GM18526 (cell line): Measurements from ENCODE around the gene RNASE13.

ENCODE experiments used
- POLR2A ChIP-seq: IDR thresholded peaks from 3 replicates; pipeline ENCODE4 v1.6.1; 2011; ENCODE audit not compliant: insufficient read length; ENCODE audit errors: extremely low read depth

RNASE13 gene

DNA sequence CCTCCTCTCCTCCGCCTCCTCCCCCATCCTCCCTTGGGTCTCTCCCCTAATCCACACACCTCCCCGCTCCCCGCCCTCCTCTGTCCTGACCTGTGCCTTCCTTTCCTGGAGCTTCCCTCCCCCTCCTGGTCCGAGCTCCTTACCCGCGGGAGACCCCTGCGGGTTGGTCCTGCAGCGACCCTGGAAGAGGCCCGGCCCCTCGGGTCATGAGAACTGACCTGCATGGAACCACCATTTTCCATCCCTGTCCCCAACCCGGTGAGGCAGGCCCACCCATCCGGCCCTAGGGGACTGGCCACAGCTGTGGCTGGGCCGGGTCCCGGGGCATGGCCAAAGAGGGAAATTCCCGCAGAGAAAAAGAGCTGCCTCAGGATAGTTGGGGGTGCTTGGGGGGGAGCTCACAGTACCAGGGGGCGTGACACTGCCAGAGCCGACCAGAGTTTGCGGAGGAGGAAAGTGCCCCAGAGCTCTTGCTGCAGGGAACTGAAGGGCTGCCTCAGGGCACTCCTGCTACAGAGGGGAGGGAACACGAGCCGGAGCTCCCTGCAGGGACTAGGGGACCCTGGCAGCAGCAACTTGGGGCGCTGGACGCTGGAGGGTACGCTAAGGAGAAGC lies 36.1 kb upstream of the RNASE13 start:
- TF ChIP-seq POLR2A: no peak

DNA sequence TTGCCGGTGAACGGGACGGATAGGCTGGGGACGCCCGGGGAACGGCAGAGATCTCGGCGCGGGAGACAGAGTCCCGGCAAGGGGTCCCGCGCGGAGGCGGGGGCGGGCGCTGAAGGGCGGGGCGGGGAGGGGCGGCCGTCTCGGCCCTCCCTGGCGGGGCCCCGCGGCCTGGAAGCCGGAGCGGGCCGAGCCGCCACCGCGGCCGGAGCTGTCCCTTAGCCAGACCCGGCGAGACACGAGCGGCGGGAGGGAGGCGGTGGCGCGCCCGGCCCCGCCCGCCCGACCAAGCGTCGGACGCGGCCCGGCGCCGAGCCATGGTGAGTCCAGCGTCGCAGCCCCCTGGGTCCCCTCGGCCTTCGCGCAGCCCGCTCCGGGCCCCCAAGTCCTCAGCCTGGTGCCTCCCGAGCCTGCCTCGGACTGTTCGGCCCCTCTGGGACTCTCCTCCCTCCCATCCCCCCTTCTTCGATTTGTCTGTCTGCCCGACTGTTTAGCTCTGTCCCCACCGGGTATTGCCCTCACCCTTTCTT lies 35.5 kb upstream of the RNASE13 start, which contains the start of gene ARHGEF40:
Gene ARHGEF40 (plus strand): TSS at position 222 of the 527 bp plus-strand sequence. CDS start 93 bp downstream, at position 315.
- TF ChIP-seq POLR2A: no peak

DNA sequence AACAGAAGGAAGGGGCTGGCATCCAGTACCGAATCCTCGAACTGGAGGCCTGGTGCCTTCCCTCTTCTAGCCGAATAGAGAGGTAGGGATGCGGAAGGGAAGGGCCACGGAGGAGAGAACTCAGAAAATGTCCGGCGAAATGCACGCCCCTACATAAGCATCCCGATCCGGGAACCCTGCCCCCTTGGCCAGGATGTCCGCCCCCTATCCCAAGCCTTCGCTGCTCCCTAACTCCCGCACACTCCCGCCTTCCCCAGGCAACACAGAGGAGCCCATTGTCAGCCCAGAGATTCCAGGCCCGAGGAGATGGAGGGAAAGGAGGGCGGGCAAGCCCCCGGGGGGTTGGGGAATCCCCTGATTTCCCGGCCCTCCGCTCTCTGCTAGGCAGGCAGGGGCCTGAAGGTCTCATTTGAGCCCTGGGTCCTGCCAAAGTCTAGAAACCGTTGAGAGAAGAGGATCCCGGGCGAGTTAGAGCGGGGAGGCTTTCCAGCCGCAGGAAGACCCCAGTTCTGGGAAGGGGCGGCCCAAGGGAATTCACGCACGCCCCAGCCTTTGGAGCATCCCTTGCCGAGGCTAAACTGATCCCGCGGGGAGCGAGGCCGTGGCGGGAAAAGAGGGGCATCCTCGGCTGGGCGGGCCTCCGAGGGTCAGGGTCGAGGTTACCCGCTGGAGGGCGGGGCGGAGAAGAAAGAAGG lies 34.9 kb upstream of the RNASE13 start:
- TF ChIP-seq POLR2A: no peak

DNA sequence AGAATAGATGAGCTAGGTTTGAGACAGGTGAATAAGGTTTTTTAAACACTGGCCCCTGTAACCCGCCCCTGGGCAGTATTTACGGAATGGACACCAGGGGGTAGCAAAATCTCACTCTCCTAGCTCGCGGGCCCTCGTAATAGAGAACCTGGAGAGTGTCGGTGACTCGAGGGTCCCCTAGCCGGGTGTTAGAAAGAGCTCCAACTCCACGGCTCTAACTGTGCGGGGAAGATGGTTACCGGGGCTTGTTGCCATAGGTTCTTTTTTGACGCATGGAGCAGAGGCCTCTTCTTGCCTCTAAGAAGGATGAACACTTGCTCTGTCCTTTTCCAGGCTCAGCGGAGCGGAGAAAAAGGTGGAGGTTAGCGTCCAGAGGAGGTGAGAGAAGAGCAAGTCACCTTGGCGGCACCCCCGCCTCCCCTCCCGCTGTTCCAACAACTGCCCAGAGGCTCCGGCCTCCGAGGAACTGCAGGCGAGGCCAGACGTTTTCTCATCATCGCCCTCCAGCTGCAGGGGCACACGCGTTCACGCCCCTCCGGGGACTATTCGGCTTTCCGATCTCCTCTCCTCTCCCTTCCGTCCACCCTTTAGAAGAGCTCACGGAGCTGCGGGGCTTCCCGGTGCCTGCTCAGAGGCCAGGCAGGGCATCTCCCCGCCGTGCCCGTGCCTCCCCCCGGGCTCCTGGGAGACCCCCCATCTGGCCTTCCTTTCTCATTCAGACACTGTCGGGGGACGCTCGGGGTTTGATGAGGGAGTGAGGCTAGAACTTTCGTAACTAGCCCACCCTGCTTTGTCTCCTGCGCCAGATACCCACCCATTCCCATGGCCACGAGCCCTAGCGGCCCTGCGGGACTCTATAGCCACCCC lies 34.1 kb upstream of the RNASE13 start:
- no peak for TF ChIP-seq POLR2A

DNA sequence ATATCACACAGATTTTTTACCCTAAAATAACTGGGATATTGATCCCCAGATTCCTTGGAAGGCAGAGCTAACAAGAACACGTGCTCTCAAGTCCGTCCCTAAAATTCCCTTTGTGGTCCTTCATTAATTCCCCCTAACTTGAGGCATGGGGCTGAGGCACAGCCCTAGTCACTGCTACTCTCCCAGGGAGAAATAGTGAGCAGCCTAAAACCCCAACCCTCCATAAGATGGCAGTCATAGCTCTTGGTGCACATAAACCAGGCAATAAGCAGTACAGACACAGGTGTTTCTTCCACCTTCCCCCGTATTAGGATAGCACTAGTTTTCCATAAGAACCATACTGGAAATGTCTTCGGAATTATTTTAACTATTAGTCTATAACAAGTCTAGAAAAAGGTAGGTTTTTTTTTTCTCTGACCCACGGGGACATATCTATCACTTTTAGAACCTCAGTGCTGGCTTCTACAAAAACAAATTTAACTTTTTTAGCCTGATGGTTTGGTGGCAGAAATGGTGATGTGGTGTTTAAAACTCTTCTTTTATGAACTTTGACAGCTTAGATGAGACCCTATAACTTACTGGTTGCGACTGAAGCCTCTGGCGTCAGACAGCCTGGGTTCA lies 32.4 kb upstream of the RNASE13 start:
- no peak for TF ChIP-seq POLR2A

DNA sequence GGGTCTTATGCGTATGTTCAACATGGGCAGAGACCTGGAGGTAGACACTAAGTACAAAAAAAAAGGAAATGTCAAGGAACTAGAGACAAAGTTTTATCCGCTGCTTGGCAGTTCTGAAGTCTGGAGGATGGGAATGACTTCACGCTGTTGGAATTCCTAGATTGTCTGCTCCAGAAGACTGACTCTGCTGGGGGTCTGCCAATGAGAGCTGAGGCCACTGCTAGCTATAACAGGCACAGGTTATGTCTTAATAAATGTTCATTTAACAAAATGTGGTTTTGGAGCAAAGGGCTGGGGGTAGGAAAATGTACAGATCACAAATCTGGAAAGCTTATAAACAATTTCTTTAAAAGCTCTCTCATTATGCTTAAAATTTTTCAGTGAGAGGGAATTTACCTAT lies 28.9 kb upstream of the RNASE13 start:
- no peak for TF ChIP-seq POLR2A

DNA sequence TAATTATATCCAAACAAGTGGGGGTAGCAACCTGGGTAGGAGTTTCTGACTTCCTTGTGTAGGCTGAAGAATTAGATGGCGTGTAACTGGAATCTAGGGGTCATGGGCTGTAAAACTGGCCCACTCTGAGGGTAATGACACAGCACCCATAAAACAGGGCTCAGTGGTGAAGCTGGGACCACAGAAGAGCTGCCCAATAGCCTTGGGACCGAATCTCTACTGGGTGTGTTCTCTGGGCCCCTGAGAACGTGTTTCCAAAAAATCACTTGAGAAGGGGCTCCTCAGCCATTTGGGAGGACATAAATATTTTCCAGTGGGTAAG lies 26.7 kb upstream of the RNASE13 start:
- TF ChIP-seq POLR2A: no peak

DNA sequence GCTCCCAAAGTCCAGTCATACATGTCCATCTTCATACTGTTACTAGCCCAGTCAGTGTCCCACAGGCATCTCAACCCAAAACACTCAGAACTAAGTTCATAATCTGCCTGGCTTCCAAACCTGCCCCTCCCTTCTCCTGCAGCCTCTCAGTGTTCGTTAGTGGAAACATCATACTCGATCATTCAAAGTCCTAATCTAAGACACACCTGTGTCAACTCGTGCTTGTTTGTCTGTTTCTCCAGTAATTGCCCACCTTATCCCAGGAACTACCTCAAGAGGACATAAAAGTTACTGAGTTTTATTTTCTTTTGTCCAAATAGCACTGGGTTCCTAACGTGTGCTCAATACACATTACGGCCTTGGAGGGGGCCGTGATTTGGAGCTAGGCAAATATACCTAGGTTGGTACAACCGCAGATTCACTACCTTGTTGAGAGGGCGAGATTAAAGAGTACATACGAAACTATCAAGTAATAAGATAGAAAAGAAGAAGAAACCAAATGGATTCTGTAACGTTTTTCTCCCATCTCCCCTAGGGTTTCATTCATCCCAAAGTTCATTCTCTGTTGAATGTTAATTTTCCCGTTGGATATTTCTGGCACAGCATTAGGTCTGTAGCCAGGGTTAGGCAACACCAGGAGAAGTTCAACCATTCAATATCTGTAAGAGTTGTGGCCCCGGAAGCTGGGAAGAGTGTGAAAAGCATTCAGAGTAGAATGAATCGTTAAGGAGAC lies 26.2 kb upstream of the RNASE13 start:
- no peak for TF ChIP-seq POLR2A

DNA sequence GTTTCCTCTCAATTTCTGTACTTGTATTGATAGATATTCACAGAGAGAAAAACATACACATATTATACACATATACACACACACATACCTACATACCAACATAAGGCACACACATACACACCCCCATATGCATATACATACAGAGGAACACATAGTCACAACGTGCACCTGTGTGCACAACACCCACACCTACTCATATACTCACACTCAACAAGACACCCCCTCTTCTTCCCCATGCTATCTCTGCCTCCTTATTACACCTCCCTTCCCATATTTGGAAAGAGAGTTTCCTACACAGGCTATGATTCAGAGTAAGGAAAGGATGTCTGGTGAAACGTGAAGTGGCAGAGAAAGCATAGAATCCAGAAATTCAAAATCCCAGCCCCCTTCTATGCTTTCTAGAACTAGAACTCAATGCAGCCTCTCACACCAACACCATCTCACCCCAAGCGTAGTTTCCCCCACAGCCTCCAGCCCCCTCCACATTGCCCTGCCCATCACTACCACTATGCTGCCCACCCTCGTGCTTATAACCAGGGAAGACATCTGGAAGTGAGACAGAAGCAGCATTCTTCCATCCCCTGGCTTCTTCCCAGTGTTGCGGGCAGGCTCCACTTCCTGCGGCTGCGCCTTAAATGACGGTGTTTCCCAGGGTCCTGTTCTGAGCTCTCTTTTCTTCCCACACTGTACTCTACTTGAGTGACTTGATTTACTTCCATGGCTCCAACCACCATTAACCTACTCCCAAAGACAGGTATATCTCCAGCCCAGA lies 25.4 kb upstream of the RNASE13 start:
- TF ChIP-seq POLR2A: no peak

DNA sequence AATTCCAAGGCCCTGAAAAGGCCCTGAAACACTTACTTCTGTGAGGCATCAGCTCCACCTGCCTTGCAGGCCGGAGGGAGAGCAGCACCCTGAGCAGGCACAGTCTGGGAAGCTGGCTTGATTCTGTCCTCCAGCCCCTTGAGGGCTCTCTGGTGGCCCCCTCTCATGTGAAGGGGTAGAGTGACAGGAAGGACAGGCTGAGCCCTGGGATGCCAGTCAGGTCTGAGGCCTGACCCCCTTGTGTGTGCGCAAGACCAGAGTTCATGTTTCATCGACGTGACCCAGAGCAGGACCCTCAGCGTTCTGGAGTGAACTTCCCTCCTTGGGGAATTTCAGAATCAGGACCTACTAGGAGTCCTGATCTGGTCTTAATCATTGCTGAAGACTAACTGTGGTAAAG lies 24.3 kb upstream of the RNASE13 start:
- TF ChIP-seq POLR2A: no peak

DNA sequence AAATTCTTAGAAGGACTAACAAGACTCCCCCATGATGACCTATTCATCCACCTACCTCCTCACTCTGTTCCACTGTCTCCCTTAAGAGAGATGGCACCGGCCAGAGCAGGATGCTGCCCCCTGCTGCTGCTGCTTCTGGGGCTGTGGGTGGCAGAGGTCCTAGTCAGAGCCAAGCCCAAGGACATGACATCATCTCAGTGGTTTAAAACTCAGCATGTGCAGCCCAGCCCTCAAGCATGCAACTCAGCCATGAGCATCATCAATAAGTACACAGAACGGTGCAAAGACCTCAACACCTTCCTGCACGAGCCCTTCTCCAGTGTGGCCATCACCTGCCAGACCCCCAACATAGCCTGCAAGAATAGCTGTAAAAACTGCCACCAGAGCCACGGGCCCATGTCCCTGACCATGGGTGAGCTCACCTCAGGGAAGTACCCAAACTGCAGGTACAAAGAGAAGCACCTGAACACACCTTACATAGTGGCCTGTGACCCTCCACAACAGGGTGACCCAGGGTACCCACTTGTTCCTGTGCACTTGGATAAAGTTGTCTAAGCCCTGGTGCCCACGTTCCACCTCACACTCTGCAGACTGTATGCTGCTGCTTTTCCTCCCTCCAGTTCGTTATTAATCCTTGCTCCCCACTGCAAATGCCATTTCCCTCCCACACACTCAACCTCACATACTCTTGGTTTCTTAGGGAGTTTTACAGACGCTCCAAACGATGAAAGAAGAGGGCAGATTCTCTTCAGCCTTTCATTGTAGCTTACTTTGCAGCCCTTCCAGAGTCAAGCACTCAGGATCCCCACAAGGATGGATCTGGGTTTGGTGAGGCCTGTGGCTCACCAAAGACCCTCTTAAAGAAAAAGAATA lies 23.4 kb upstream of the RNASE13 start, which contains the start of gene RNASE8:
Gene RNASE8 (plus strand): TSS at position 20 of the 873 bp plus-strand sequence. CDS start 71 bp downstream, at position 91.
- TF ChIP-seq POLR2A: no peak

DNA sequence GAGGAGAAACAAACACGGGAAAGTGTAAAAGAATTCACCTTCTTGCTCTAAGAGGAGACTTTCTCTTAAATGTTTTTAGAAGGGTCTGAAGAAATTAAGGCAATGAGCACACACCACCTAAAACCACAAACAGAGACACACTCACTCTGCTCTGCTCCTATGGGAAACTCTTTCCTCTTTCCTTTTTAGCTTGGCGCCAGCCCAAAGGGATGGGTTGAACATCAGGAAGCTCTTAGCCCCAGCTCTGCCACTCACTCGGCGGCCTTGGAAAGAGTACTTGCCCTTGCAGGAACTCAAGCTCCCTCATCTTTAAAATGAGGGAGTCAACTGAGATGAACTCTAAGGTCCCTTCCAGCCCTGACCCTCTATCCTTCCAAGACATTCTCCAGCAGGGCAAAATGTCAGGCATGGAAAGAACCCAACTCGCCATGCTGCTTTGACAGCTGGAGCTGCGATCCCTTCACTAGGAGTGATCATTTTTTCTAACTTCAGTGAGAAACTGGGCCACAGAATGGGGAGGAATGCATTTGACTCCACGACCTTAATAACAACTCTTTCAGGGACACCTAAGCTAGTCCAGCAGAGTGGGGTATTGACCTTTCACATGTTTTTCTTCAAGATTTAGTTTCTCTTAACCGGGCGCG lies 22.0 kb upstream of the RNASE13 start:
- TF ChIP-seq POLR2A: no peak
